GM19463 (cell line): ENCODE data around the gene SMIM1.
A peak's percentile ranks its signal among the peaks of the same experiment; 100 is the strongest.
"Not testable (repeated sequence)": the region's sequence is repeated elsewhere in the genome, so short reads cannot be mapped to it uniquely, and the experiment has no call there.

Experiments
- ATAC-seq: cut with Tn5 transposase; IDR thresholded peaks from one replicate; pipeline ENCODE4 v1.9.1; 2021; ENCODE audit warnings: mild to moderate bottlenecking, moderate library complexity; ENCODE audit not compliant: unreplicated experiment

Gene SMIM1, protein sequence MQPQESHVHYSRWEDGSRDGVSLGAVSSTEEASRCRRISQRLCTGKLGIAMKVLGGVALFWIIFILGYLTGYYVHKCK

GRCh38 chr1:3772715-3773571, at the start of gene SMIM1:
SMIM1 (plus strand) TSS chr1:3772749; CDS start chr1:3775374, 2,625 bp downstream.
- ATAC-seq, result peak; percentile 15

DNA sequence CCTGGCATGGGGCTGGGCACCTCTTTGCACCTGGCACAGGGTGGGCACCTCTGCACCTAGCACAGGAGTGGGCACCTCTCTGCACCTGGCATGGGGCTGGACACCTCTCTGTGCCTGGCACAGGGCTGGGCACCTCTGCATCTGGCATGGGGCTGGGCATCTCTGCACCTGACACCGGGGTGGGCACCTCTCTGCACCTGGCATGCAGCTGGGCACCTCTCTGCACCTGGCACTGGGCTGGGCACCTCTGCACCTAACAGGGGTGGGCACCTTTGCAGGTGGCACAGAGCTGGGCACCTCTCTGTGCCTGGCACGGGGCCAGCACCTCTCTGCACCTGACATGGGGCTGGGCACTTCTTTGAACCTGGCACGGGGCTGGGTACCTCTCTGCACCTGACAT, 49.7 kb upstream of the SMIM1 start:
- ATAC-seq, result no peak

- not testable (repeated sequence) for ATAC-seq
Measured at GRCh38 chr1:3724416-3725030, 48.0 kb upstream of the SMIM1 start.

DNA sequence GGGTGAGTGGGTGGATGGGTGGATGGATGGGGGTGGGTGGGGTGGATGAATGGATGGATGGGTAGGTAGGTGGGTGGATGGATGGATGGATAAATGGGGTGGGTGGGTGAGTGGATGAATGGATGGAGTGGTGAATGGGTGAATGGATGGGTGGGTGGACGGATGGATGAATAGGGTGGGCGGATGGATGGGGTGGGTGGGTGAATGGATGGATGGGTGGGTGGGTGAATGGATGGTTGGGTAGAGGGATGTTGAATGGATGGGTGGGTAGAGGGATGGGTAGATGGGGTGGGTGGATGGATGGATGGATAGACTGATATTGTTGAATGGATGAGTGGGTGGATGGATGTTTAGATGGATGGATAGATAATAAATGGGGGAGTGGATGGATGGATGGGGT, 47.2 kb upstream of the SMIM1 start:
- no peak for ATAC-seq

DNA sequence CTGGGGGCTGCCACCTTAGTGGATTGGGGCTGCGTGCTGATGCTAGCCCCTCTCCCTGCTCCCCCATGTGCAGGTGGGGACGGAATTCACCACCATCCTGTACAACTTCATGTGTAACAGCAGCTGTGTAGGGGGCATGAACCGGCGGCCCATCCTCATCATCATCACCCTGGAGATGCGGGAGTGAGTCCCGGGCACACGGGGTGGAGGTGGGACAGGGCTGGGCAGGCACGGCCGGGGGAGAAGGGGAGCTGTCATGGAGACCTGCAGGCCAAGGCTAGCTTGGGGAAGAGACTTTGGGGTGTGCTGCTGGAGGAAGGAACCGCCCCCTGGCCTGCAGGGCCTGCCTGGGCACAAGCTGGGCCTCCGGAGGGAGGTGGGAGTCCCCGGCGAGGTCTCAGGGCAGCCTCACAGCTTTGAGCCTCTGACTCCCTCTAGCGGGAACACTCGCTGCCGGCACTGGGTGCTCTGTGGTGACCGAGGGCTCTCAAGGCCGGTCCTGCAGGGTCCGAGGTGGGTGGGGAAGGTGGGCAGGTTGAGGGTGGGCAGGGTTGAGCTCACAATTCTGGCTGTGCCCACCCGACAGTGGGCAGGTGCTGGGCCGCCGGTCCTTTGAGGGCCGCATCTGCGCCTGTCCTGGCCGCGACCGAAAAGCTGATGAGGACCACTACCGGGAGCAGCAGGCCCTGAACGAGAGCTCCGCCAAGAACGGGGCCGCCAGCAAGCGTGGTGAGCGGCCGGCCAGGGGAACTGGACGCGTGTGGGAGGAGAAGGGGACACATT, 45.3 kb upstream of the SMIM1 start:
- no peak for ATAC-seq

GRCh38 chr1:3727825-3728776, 44.4 kb upstream of the SMIM1 start:
- ATAC-seq, result no peak

DNA sequence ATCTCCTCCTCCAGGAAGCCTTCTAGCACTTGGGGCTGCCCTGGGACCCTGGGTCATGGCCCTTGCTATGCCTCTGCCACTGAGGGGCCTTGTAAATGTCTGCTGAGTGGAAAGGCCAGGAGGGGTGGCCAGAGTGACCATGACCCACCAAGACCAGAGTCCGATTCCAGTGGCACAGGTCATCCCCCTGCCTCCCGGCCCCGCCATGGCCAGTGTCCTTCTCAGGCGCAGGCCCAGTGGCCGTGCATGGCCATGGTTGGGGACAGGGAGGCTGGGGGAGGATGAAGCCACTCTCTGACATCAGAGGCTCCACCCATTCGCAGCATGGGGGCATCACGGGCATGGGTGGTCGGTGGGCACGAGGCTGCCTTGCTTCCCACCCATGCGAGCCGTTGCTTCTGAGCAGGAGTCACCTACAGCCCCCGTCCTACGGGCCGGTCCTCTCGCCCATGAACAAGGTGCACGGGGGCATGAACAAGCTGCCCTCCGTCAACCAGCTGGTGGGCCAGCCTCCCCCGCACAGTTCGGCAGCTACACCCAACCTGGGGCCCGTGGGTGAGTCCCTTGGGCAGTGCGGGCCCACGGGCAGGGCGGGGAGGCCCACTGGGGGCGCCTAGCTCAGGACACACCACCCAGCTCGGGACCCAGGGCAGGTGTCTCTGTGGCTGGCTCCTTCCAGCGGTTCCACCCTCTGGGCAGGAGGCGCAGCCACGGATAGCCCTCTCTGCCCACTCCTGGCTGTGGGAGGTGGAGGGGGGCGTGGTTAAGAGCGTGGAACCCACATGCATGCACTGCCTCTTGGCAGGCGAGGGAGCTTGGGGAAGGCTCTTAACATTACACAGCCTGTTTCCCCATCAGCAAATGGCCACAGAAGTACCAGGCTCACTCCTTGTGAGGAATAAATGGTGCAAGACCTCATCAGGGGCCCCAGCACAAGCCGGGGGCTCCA, 42.7 kb upstream of the SMIM1 start:
- no peak for ATAC-seq

DNA sequence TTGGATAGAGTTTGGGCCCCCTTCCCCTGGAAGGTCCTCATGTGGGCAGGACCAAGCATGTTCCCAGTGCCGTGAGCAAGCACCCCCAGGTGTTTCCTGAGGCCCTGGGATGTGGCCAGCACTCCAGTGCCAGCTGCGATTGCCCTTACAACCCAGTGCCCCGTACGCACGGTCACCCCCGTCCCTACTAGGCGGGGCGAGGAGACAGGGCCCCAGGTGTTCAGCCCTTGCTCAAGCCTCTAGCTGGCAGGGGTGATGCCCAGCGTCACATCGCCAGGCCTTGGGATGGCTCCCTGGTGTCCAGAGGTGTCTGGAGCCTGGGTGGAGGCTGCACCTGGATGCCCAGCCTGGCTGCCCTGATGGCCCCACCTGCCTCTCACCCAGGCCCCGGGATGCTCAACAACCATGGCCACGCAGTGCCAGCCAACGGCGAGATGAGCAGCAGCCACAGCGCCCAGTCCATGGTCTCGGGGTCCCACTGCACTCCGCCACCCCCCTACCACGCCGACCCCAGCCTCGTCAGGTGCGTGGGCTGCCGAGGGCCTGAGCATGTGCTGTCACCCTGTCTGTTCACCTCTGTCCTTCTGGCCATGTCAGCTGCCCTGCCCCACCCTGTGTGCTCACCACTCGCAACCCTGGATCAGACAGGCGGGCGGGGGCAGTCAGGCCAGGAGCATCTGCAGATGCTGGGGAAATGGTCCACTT, 41.9 kb upstream of the SMIM1 start:
- no peak for ATAC-seq

GRCh38 chr1:3731583-3732433, 40.7 kb upstream of the SMIM1 start:
- no peak for ATAC-seq

DNA sequence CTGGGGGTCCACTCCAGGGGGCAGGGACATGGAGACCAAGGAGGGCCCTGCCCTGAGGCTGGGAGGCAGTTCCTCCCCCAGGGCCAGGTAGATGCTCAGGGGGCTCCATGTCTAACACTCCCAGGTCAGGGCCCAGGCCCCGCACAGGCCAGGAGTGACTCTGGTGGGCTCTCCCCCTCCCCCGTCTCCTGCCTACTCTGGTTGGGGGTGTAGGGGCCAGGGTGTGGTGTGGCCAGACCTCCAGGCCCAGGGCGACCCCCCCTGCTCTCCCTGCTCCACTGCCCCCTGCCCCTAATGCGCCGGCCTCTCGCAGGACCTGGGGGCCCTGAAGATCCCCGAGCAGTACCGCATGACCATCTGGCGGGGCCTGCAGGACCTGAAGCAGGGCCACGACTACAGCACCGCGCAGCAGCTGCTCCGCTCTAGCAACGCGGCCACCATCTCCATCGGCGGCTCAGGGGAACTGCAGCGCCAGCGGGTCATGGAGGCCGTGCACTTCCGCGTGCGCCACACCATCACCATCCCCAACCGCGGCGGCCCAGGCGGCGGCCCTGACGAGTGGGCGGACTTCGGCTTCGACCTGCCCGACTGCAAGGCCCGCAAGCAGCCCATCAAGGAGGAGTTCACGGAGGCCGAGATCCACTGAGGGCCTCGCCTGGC, 40.0 kb upstream of the SMIM1 start:
- no peak for ATAC-seq

GRCh38 chr1:3733094-3733882, 39.3 kb upstream of the SMIM1 start:
- ATAC-seq, result no peak

GRCh38 chr1:3733883-3734589, 38.5 kb upstream of the SMIM1 start:
- ATAC-seq, result no peak

GRCh38 chr1:3734602-3735001, 37.9 kb upstream of the SMIM1 start:
- no peak for ATAC-seq

DNA sequence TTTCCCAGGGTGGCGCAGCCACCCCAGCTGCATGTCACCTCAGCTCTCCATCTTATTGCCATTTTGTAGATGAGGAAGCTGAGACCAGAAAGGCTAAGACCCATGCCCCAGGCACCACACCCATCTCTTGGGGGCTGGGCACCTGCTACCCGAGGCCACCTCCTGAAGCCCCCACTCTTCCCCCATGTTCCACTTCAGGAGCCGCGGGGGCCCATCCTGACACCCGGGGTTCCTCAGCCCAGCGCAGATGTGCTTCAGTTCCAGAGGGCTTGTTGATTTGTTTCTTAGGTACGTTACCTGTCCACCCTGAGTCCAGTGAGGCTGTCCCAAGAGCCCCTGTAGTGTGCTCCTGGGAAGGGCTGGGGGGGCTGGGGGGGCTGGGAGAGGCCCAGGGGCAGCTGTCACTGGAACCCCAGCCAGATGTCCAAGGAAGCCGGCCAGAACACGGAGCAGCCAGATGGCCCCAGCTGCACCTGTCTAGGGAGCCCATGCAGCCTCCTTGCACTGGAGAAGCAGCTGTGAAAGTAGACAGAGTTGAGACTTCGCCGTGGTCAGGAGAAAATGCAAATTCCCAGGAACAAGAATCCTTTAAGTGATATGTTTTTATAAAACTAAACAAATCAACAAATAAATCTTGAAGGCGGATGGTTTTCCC, 37.4 kb upstream of the SMIM1 start:
- no peak for ATAC-seq

GRCh38 chr1:3735688-3736087, 36.9 kb upstream of the SMIM1 start:
- ATAC-seq, result no peak
